A673 (cell line): Measurements from ENCODE around the gene FGL2.
"Not testable (repeated sequence)": the region's sequence is repeated elsewhere in the genome, so short reads cannot be mapped to it uniquely, and the experiment has no call there.

Experiments
- CTCF ChIP-seq: fragments of 300-800, 200-600 bp; sonication (generic); conservative IDR thresholded peaks from 2 replicates; pipeline ENCODE4 v1.5.1; 2017; ENCODE audit warnings: low read depth, mild to moderate bottlenecking, antibody characterized with exemption, low read length, moderate library complexity, mixed read lengths
- EZH2 ChIP-seq: fragments of 200-600 bp; sonication (generic); IDR thresholded peaks from 2 replicates; pipeline ENCODE4 v1.6.1; 2017; ENCODE audit warnings: borderline replicate concordance, low read depth, mild to moderate bottlenecking, mixed read lengths, antibody characterized with exemption, low read length; ENCODE audit not compliant: poor library complexity, severe bottlenecking

GRCh38 chr7:77155601-77156377, 43.8 kb downstream of the FGL2 start:
- not testable (repeated sequence) for TF ChIP-seq EZH2, CTCF
